ENCODE measurements around the gene YKT6. TPM values are rescaled to one million over a fixed set of nuclear protein-coding genes. Genes with fewer than 3 reads are reported as not detected.

Gene YKT6
- total and polyA plus RNA-seq, 2 experiments from 2014 or later, result 33.5 to 114 TPM

- TF ChIP-seq ZNF462 (CRISPR knock-in tag; IDR thresholded peaks at IDR 0.05), result no peak
Observed at GRCh38 chr7:44228571-44229350, 28.0 kb downstream of the YKT6 start (continued).

GRCh38 chr7:44229546-44230105 is 28.8 kb downstream of the YKT6 start:
- ATAC-seq (no peak), DNase-seq (ENCODE audit: low spot score) (no peak)
- Mint-ChIP-seq H3K4me3 (no peak overlapping the region), H3K27me3 (ENCODE audit: insufficient read depth, low read depth, poor library complexity) (peaks cover 8% of the 10 kb centered on the region), H3K9me3 (no peaks in the 10 kb centered on the region), H3K36me3 (ENCODE audit: low read depth) (no peaks in the 10 kb centered on the region), H3K27ac (no peak overlapping the region), H3K4me1 (peaks cover 4% of the 10 kb centered on the region)
- Histone ChIP-seq H3K27me3 (ENCODE audit: insufficient read depth) (no peaks in the 10 kb centered on the region), H3K9me2 (ENCODE audit: insufficient read depth) (no peaks in the 10 kb centered on the region), H4K20me1 (replicated peaks; ENCODE audit: insufficient read depth) (no peaks in the 10 kb centered on the region), H2AFZ (no peak overlapping the region), H3K4me2 (no peak overlapping the region), H3K27ac (ENCODE audit: low read depth) (no peak overlapping the region), H3F3A (replicated peaks; ENCODE audit: low read depth) (no peaks in the 10 kb centered on the region), H3K4me3 (no peak overlapping the region), H3K4me1 (ENCODE audit: insufficient read depth) (no peaks in the 10 kb centered on the region), H3K36me3 (ENCODE audit: insufficient read depth) (no peaks in the 10 kb centered on the region), H3K79me2 (replicated peaks; ENCODE audit: insufficient read depth) (no peaks in the 10 kb centered on the region)
- TF ChIP-seq REST (IDR thresholded peaks at IDR 0.05; ENCODE audit: unreplicated experiment) (no peak), ZNF331 (CRISPR knock-in tag; IDR thresholded peaks at IDR 0.05; ENCODE audit: low read depth) (no peak), ZNF462 (CRISPR knock-in tag; IDR thresholded peaks at IDR 0.05) (no peak)
